ENCODE measurements around the gene AQP11. TPM values are rescaled to one million over a fixed set of nuclear protein-coding genes. Genes with fewer than 3 reads are reported as not detected.

AQP11 gene
- total RNA-seq, 1 experiment from 2014 or later = 0.20 TPM

Other genes with a start within 250 kb of the AQP11 start
- gene PAK1, start 115.9 kb upstream of the AQP11 start, total RNA-seq (2021; ENCODE audit: unreplicated experiment) = 56.1 TPM
- 151 TPM for gene CLNS1A, start 47.8 kb downstream of the AQP11 start, total RNA-seq (2021; ENCODE audit: unreplicated experiment)
- 43.1 TPM for gene RSF1, start 230.8 kb downstream of the AQP11 start, total RNA-seq (2021; ENCODE audit: unreplicated experiment)
- gene AAMDC, start 231.2 kb downstream of the AQP11 start, total RNA-seq (2021; ENCODE audit: unreplicated experiment) = 11.2 TPM